Vagina (tissue), 2 donors: Measurements from ENCODE around the gene SNX32.

Experiments used
- CTCF ChIP-seq, 3 experiments: fragments of 450-650 bp in 2 of 3; fragments of 200-600 bp in 1 of 3; sonication (generic) in 1 of 3; IDR thresholded peaks; one replicate each; pipeline ENCODE4 v1.5.1; 2017 to 2019; ENCODE audit warnings: antibody characterized with exemption in 3 of 3, mild to moderate bottlenecking in 2 of 3, moderate library complexity in 2 of 3
- POLR2A ChIP-seq, 2 donors: fragments of 450-650 bp; IDR thresholded peaks; one replicate each; pipeline ENCODE4 v1.6.1; 2017; ENCODE audit warnings: antibody characterized with exemption in 2 of 2, mild to moderate bottlenecking in 2 of 2, moderate library complexity in 2 of 2
- POLR2AphosphoS5 ChIP-seq, 2 donors: sonication (generic); formaldehyde crosslinking; IDR thresholded peaks; one replicate each; pipeline ENCODE4 v1.9.0; 2017; ENCODE audit warnings: antibody characterized with exemption in 2 of 2, mild to moderate bottlenecking in 2 of 2, low read depth in 1 of 2; ENCODE audit not compliant: insufficient read depth in 1 of 2

GRCh38 chr11:65859095-65859811 lies 25.5 kb downstream of the SNX32 start:
- TF ChIP-seq POLR2A (IDR thresholded peaks at IDR 0.05) (peak in 1 of 2 donors; percentile 90), CTCF (IDR thresholded peaks at IDR 0.05) (peak in 1 of 3 experiments; percentile 1), POLR2AphosphoS5 (IDR thresholded peaks at IDR 0.05; ENCODE audit: insufficient read depth in 1 of 2, low read depth in 1 of 2) (peak; percentile 90 to 98)
